ENCODE measurements around the gene SPIN2B. TPM values are rescaled to one million over a fixed set of nuclear protein-coding genes. Genes with fewer than 3 reads are reported as not detected.
A peak's percentile ranks its signal among the peaks of the same experiment; 100 is the strongest.
"Not testable (repeated sequence)": the region's sequence is repeated elsewhere in the genome, so short reads cannot be mapped to it uniquely, and the experiment has no call there.

SPIN2B gene
- total RNA-seq, 4 donors from 2014 or later = 7.4 to 14.0 (median 12.4) TPM

GRCh38 chrX:57132046-57132445 lies 10.7 kb upstream of the SPIN2B start:
- ATAC-seq = no peak
- no peak for TF ChIP-seq EP300 (IDR thresholded peaks at IDR 0.05)
- WGBS, 2 donors (ENCODE audit: low coverage in 1 of 2) = 90 to 91% methylated on average over 3 to 5 of the region's 7 CpGs

GRCh38 chrX:57121816-57122215 lies 468 bp upstream of the SPIN2B start:
- Histone ChIP-seq H3K36me3 (no peaks in the 10 kb centered on the region), H3K27me3 (no peaks in the 10 kb centered on the region), H3K4me3 (peak overlapping the region; percentile 62 to 64), H3K27ac (peak overlapping the region; percentile 22 to 88 (median 81)), H3K4me1 (no peaks in the 10 kb centered on the region), H3K9me3 (no peaks in the 10 kb centered on the region)
- no peak for TF ChIP-seq CTCF (IDR thresholded peaks at IDR 0.05)
- 3 to 24% methylated on average over 3 to 7 of the region's 10 CpGs for WGBS, 2 donors (ENCODE audit: low coverage in 1 of 2)
- ATAC-seq = no peak

More at GRCh38 chrX:57132046-57132445, 10.7 kb upstream of the SPIN2B start:
- no peaks in the 10 kb centered on the region for H3K27me3 ChIP-seq
- H3K4me1 ChIP-seq = no peaks in the 10 kb centered on the region
- H3K36me3 ChIP-seq = no peaks in the 10 kb centered on the region
- no peak overlapping the region for H3K27ac ChIP-seq
- no peaks in the 10 kb centered on the region for H3K9me3 ChIP-seq
- H3K4me3 ChIP-seq = no peak overlapping the region

GRCh38 chrX:57120619-57121161 lies 658 bp downstream of the SPIN2B start:
- Histone ChIP-seq H3K4me3 (peak overlapping the region; percentile 62 to 64), H3K27ac (peak overlapping the region; percentile 22 to 88 (median 81))
- H3K36me3 ChIP-seq, H3K9me3 ChIP-seq, H3K4me1 ChIP-seq, ATAC-seq, H3K27me3 ChIP-seq: not testable (repeated sequence)
- WGBS, 2 donors (ENCODE audit: low coverage in 1 of 2) = 0 to 33% methylated on average over 4 to 9 of the region's 12 CpGs

- no peak for TF ChIP-seq EP300 (IDR thresholded peaks at IDR 0.05)
- no peak for TF ChIP-seq POLR2AphosphoS5 (IDR thresholded peaks at IDR 0.05)
- no peak for TF ChIP-seq POLR2A (IDR thresholded peaks at IDR 0.05)
- TF ChIP-seq CTCF (IDR thresholded peaks at IDR 0.05) = no peak
- H3K27ac ChIP-seq = no peak overlapping the region
- H3K27me3 ChIP-seq = no peaks in the 10 kb centered on the region
- peaks cover 0 to 5% of the 10 kb centered on the region in 2 donors for H3K36me3 ChIP-seq
- no peak overlapping the region for H3K4me3 ChIP-seq
- WGBS, 2 donors (ENCODE audit: low coverage in 1 of 2) = 100% methylated on average over 1 of the region's 1 CpG
- H3K9me3 ChIP-seq = no peaks in the 10 kb centered on the region
- H3K4me1 ChIP-seq = no peaks in the 10 kb centered on the region
- ATAC-seq = no peak
Measured at GRCh38 chrX:57119416-57119815, 1.9 kb downstream of the SPIN2B start.

- not testable (repeated sequence) for ATAC-seq, H3K4me3 ChIP-seq, H3K9me3 ChIP-seq, H3K4me1 ChIP-seq, H3K27ac ChIP-seq, H3K27me3 ChIP-seq
- 38 to 76% methylated on average over 2 to 4 of the region's 4 CpGs for WGBS, 2 donors (ENCODE audit: low coverage in 1 of 2)
- peaks cover 0 to 14% of the 10 kb centered on the region in 2 donors for H3K36me3 ChIP-seq
Measured at GRCh38 chrX:57117566-57117965, 3.8 kb downstream of the SPIN2B start.

GRCh38 chrX:57104921-57105398 lies 16.4 kb downstream of the SPIN2B start:
- no peak for TF ChIP-seq POLR2AphosphoS5 (IDR thresholded peaks at IDR 0.05)
- no peak for TF ChIP-seq POLR2A (IDR thresholded peaks at IDR 0.05)
- no peak for TF ChIP-seq EP300 (IDR thresholded peaks at IDR 0.05)
- no peak for TF ChIP-seq CTCF (IDR thresholded peaks at IDR 0.05)
- no peaks in the 10 kb centered on the region for H3K4me1 ChIP-seq
- H3K36me3 ChIP-seq = peaks cover 0 to 7% of the 10 kb centered on the region in 2 donors
- no peak for ATAC-seq
- H3K9me3 ChIP-seq = no peaks in the 10 kb centered on the region
- H3K27me3 ChIP-seq = no peaks in the 10 kb centered on the region
- no peak overlapping the region for H3K4me3 ChIP-seq
- no CpG with 5 or more reads among the region's 2 CpGs for WGBS, 2 donors (ENCODE audit: low coverage in 1 of 2)
- H3K27ac ChIP-seq = no peak overlapping the region
